GM19193 (cell line): ENCODE data around the gene ZNF91.

Experiments used
- POLR2A ChIP-seq: IDR thresholded peaks from 4 replicates; pipeline ENCODE4 v1.6.1; 2011; ENCODE audit not compliant: insufficient read depth, insufficient read length; ENCODE audit errors: extremely low read depth

The ZNF91 gene

DNA sequence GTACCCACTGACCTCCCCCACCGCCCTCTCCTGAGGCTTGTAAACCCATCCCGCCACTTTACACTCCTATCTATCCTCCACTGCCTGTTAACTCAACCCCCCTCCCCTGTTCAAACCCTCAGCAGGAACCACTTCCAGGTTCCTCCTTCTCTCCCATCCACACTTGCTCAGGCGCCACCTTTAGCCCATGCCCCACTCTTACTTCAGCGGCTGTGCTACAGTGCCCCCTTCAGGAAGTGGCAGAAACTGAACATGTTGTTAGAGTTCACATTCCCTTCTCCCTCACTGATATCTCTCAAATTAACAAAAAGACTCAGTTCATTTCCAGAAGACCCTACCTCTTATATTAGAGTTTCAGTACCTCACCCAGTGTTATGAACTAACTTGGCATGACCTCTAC lies 49.4 kb downstream of the ZNF91 start:
- TF ChIP-seq POLR2A, result no peak

DNA sequence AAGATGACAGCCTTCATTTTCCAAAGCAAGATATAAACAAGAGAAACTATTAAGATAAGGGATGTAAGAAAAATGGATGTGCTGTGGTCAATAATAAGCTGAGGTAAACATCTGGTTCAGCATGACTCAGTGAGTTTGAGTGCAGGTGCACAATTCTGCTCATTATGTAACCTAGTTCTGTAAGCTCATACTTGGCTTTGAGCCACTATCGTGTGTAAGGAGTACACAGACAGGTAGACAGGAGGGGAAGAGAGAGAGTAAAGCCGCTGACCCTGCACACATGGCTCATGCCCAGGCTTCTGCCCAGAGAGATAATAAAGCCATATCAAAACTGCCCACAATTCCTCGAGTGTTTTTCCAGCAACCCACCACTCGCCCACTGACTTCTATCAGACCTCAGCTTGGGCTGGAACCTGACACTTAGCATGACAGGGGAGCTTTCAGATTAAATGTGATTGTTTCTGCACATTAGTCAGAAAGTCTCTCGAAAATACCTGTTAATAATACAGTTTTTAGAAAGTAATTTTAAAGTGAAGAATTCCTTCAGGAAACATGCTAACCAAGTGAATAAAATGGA lies 51.7 kb downstream of the ZNF91 start:
- no peak for TF ChIP-seq POLR2A

DNA sequence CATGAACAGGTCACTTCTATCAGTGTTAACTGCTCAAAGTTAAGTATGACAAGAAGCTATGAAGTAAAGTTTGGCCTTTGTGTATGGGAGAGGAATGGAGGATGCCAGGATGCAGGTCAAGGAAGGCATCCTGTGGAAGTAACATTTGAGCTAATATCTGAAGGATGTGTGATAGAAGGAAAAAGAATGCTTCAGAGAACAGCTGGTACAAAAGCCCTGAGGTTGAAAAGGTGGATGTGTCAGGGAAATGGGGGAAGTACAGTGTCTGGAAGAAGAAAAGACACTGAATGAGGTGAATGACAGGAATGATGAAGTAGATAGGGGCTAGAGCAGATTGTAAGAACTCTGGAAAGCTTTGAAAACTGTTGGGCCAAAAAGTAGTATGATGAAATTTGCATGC lies 67.1 kb downstream of the ZNF91 start:
- no peak for TF ChIP-seq POLR2A

DNA sequence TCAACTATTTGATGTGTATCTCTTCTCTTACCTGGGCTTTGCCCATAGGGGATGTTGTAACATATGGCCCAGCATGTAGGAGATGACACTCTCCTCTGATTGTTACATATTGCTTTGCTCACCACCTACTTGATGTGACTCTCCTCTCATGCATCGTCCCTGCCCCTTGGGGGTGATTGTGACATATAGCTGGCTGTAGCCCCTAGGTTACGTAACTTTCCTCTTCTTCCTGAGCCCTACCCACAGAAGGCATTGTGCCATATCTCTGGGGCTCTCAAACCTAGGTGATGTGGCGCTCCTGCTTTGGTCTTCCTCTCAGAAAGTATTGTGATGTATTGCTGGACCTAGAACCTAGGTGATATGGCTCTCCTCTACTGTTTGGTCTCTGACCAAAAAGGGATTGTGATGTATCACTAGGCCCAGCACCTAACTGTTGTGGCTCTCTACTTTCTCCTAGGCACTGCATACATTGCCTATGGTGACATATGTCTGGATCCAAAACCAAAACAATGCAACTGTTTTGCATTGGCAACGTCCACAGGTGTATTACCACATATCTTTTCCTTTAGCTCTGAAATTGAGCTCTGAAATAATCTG lies 73.2 kb downstream of the ZNF91 start:
- no peak for TF ChIP-seq POLR2A

DNA sequence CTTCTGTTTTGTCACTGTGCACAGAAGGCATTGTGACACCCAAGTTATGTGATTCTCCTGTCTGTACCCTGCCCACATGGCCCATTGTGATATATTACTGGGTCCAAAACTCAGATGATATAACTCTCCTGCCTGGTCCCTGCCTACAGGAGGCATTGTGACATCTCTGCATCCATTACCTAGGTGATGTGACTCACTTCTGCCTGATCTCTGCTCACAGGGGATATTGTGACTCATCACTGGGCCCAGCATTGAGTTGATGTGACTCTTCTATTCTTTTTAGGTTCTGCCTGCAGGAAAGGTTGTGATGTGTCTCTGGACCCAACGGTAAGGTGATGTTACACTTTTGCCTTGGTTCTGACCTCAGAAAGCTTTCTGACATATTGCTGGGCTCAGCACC lies 77.1 kb downstream of the ZNF91 start:
- TF ChIP-seq POLR2A, result no peak

DNA sequence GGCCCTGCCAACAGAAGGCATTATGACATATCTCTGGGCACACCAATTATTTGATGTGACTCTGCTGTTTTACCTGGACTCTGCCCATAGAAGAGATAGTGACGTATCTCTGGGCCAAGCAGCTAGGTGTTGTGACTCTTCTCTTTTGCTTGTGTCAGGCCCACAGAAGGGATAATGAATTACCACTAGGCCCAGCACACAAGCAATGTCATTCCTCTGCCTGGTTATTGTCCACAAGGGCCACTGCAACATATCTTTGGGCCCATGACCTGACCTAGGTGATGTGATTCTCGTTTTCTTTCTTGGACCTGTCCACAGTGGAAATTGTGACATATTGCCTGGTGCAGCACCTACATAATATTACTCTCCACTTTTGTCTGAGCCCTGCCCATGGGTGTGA lies 80.0 kb downstream of the ZNF91 start:
- no peak for TF ChIP-seq POLR2A

DNA sequence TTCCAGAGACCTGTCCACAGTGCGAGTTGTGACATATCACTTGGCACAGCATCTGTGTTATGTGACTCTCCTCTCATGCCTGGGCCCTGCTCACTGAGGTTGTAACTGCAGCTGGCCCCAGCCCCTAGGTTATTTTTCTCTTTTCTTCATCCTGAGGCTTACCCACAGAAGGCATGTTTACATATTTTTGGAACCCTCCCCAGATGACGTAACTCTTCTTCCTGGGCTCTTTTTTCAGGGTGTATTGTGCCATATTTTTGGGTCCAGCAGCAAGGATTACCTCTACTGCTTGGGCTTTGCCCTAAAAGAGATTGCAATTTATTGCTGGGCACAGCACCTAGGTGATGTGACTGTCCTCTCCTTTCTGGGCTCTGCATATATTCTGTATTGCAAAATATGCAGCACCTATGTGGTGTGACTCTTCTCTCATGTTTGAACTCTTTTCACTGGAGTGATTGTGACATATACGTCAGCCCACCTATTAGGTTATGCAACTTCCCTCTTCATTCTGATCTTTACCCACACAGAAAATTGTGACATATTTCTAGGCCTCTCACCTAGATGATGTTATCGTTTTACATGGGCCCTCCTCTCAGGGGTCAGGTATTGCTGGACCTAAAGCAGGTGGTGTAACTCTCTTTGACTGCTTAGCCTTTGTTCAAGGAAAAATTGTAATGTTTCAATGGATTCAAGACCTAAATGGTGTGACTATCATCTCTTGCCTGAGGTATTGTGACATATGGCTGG lies 80.6 kb downstream of the ZNF91 start:
- TF ChIP-seq POLR2A, result no peak

DNA sequence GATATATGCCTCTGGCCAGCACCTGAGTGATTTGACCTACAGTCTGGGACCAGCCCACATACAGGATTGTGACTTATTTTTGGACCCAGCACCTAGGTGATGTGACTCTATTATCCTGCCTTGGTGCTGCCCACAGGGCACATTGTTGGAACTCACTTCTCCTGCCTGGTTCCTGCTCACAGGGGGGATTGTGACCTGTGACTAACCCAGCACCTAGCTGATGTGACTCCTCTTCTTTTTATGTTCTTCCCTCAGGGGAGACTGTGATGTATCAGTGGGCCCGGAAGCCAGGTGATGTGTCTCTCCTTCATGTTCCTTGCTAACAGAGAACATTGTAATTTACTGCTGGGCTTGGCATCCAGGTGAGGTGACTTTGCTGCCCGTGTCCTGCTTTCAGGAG lies 82.1 kb downstream of the ZNF91 start:
- TF ChIP-seq POLR2A, result no peak

DNA sequence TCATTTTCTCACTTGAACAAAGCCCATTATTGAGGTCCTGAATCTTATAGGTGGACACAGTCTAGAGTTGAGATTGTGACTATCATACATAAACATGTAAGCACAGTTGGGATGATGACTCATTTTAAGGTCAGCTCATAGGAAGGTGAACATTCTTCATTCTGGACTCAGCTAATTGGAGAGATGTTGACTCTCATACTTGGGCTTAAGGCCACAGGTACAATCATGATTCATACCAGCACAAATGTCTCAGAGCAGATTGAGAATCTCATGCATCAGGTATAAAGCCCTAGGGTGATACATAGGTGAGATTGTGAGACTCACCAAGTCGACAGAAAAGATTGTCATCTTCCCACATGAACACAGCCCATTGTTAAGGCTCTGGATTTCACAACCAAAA lies 82.8 kb downstream of the ZNF91 start:
- no peak for TF ChIP-seq POLR2A

DNA sequence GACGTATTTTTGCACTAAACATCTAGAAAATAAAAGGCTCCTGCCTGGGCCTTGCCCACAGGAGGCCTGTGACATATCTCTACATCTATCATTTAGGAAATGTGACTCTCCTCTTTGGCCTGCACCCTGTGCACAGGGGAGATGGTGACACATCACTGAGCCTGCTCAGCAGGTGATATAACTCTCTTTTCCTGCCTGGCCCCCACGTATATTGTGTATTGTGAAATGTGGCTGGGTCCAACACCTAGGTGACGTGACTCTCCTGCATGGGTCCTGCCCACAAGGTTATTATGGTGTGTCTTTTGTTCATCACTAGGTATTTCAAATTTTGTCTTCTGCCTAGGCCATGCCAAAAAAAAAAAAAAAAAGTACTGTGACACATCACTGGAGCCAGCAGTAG lies 83.7 kb downstream of the ZNF91 start:
- TF ChIP-seq POLR2A, result no peak

DNA sequence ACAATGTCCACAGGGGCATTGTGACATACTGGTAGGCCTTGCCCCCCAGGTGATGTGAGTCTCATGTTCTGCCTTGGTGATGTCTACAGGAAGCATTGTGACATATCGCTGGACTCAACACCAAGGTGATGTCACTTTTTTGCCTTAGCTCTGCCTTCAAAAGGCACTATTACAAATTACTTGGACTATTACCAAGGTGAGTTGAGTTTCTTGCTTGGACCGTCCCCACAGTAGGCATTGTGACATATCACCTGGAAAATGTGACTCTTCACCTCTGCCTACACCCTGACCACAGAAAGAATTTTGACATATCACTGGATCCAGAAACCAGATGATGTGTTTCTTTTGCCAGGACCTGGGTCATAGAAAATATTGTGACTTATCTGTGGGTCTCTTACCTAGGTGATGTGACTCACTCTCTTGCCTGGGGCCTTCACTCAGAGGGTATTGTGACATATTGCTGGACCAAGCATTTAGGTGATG lies 84.5 kb downstream of the ZNF91 start:
- TF ChIP-seq POLR2A, result no peak

DNA sequence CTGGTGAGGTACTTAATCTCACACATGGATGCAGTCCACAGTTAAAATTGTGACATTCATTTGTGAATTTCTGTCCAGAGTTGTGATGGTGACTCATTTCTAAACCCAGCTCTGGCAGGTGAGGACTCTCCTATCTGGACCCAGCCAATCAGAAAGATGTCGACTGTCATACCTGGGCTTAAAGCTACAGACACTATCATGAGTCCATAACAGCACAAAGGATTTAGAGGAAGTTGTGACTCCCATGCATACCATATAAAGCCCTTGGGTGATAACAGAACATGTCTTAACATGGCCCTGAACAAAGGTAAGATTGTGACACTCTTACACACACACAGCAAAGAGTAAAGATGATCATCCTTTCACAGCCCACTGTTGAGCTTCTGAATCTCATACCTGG lies 85.3 kb downstream of the ZNF91 start:
- no peak for TF ChIP-seq POLR2A

DNA sequence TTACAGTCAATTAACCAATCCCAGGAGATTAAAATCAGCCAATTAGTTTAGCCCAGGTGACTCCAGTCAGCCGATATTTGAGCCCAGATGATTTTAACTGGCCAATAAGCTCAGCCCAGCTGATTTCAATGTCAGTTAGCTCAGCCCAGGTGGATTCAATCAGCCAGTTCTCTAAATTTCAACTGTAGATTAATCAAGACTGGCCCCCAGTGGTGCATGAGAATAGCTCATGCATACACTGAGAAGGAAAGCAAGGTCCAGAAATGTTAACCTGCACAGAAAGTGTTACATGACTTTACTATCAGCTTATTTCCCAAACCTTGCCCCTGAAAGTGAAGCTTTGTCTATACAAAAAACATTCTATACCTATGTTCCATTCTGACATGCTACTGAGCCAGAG lies 89.7 kb downstream of the ZNF91 start:
- no peak for TF ChIP-seq POLR2A

DNA sequence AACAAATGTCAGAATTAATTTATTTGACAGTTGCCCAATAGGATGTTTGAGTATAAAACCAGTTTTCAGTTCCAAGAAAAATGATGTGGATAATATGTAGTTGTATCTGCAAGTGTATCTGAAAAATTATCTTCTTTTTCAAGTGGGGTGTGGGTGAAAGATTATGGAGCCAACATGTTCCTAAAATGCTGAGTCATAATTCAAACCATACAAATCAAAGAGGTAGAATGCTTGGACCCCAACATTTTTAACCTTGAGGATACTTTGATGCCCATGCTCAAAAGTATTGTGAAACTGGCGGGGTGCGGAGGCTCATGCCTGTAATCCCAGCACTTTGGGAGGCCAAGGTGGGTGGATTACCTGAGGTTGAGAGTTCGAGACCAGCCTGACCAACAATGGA lies 91.0 kb downstream of the ZNF91 start:
- TF ChIP-seq POLR2A, result no peak

DNA sequence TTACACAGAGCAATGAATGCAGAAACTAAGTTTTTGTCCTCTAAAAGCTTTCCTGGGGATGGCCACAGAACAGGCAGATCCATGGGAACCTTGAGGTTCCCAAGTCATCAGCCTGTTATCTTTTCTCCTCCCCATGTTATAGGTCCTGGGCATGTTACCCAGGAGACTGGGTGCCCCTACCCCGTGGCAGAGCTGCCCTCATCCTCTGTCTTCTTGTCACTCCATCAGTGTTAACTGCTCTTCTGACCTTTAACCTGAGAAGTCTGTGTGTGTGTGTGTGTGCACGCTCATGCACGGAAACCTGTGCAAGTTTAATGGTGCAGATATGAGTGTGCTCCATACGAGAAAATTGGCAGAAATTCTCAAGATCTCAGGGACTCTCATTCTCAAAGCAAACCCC lies 101.1 kb downstream of the ZNF91 start:
- no peak for TF ChIP-seq POLR2A
